IMR-90 (cell line): ENCODE results near the gene MYO7B. TPM values are rescaled to one million over a fixed set of nuclear protein-coding genes. Genes with fewer than 3 reads are reported as not detected.

Experiments
- ATAC-seq: fragments of 200-7000 bp; cut with Tn5 transposase; 2 replicates; pipeline ENCODE4 v1.9.1; 2020; ENCODE audit warnings: low read depth, mild to moderate bottlenecking, moderate library complexity
- BruUV-seq: library from RNA; stranded (reverse); fragments of 400-500 nt; replicated peaks from 2 replicates; lab custom pipeline; 2021; lab: Mats Ljungman, UMichigan
- CTCF ChIA-PET: fragments of 300-600 bp; formaldehyde crosslinking; extraction: SDS; loops from one replicate; lab custom pipeline; 2021; ENCODE audit warnings: antibody characterized with exemption; lab: Yijun Ruan, JAX
- POLR2A ChIA-PET: fragments of 300-600 bp; sonication (Branson Sonifier 250); formaldehyde crosslinking; loops from one replicate; lab custom pipeline; 2022; ENCODE audit warnings: antibody characterized with exemption; ENCODE audit not compliant: unreplicated experiment; lab: Charles Lee
- DNase-seq: peaks from one replicate; pipeline ENCODE4 v3.0.0; 2013
- H2AFZ ChIP-seq: replicated peaks from 2 replicates; pipeline ENCODE3; 2013; ENCODE audit warnings: low read length, mild to moderate bottlenecking; ENCODE audit not compliant: poor library complexity
- H2AK5ac ChIP-seq: 2 replicates; pipeline ENCODE4 v1.6.1; 2013; ENCODE audit warnings: low read depth, low read length, inconsistent platforms
- H2AK9ac ChIP-seq: replicated peaks from 2 replicates; pipeline ENCODE3; 2013; ENCODE audit warnings: mild to moderate bottlenecking, low read depth, low read length, moderate library complexity; ENCODE audit not compliant: poor library complexity
- H2BK120ac ChIP-seq: 2 replicates; pipeline ENCODE4 v1.6.1; 2013; ENCODE audit warnings: low read depth, low read length, inconsistent platforms
- H2BK15ac ChIP-seq: 3 replicates; pipeline ENCODE4 v1.6.1; 2013; ENCODE audit warnings: low read depth, low read length, inconsistent platforms
- H2BK20ac ChIP-seq: 2 replicates; pipeline ENCODE4 v1.6.1; 2013; ENCODE audit warnings: low read depth, mild to moderate bottlenecking, inconsistent platforms, low read length, moderate library complexity
- H2BK5ac ChIP-seq: 2 replicates; pipeline ENCODE4 v1.6.1; 2013; ENCODE audit warnings: mild to moderate bottlenecking, low read depth, low read length, inconsistent platforms; ENCODE audit not compliant: poor library complexity, severe bottlenecking
- H3K14ac ChIP-seq: replicated peaks from 2 replicates; pipeline ENCODE4 v1.6.1; 2013; ENCODE audit warnings: low read depth, low read length, inconsistent platforms
- H3K18ac ChIP-seq: 2 replicates; pipeline ENCODE4 v1.6.1; 2013; ENCODE audit warnings: low read depth, low read length, control low read depth
- H3K23ac ChIP-seq: 2 replicates; pipeline ENCODE4 v1.6.1; 2013; ENCODE audit warnings: low read depth, low read length, inconsistent platforms
- H3K27ac ChIP-seq: 2 replicates; pipeline ENCODE4 v1.5.1; 2013; ENCODE audit warnings: mild to moderate bottlenecking, control low read depth, low read length; ENCODE audit not compliant: insufficient read depth
- H3K27me3 ChIP-seq: 2 replicates; pipeline ENCODE4 v1.6.1; 2013; ENCODE audit warnings: low read length; ENCODE audit not compliant: control insufficient read depth, insufficient read depth
- H3K36me3 ChIP-seq: 2 replicates; pipeline ENCODE4 v1.6.1; 2013; ENCODE audit warnings: low read length, mixed read lengths; ENCODE audit not compliant: control insufficient read depth, insufficient read depth
- H3K4ac ChIP-seq: 2 replicates; pipeline ENCODE4 v1.6.1; 2013; ENCODE audit warnings: low read depth, low read length, inconsistent platforms
- H3K4me1 ChIP-seq: 2 replicates; pipeline ENCODE4 v1.6.1; 2013; ENCODE audit warnings: low read length, mixed read lengths; ENCODE audit not compliant: control insufficient read depth, insufficient read depth
- H3K4me2 ChIP-seq: 2 replicates; pipeline ENCODE4 v1.6.1; 2013; ENCODE audit warnings: low read depth, mild to moderate bottlenecking, control low read depth, low read length, moderate library complexity
- H3K4me3 ChIP-seq: 2 replicates; pipeline ENCODE4 v1.5.1; 2013; ENCODE audit warnings: low read depth, mild to moderate bottlenecking, control low read depth, low read length, moderate library complexity; ENCODE audit not compliant: insufficient read depth
- H3K56ac ChIP-seq: 2 replicates; pipeline ENCODE4 v1.6.1; 2013; ENCODE audit warnings: low read length, inconsistent platforms; ENCODE audit not compliant: insufficient read depth; ENCODE audit errors: extremely low read depth
- H3K79me1 ChIP-seq, 2 experiments: 2 replicates each; pipeline ENCODE4 v1.6.1; 2013; ENCODE audit warnings: low read length in 2 of 2, inconsistent platforms in 1 of 2, low read depth in 1 of 2
- H3K9ac ChIP-seq: 2 replicates; pipeline ENCODE4 v1.6.1; 2013; ENCODE audit warnings: low read depth, low read length, control low read depth
- H3K9me1 ChIP-seq: 2 replicates; pipeline ENCODE4 v1.6.1; 2013; ENCODE audit warnings: low read length, inconsistent platforms; ENCODE audit not compliant: insufficient read depth
- H3K9me3 ChIP-seq: 2 replicates; pipeline ENCODE4 v1.6.1; 2013; ENCODE audit warnings: low read length; ENCODE audit not compliant: control insufficient read depth, insufficient read depth
- H4K20me1 ChIP-seq: 2 replicates; pipeline ENCODE4 v1.6.1; 2013; ENCODE audit warnings: low read length, inconsistent platforms; ENCODE audit not compliant: insufficient read depth
- H4K5ac ChIP-seq: 2 replicates; pipeline ENCODE4 v1.6.1; 2013; ENCODE audit warnings: mild to moderate bottlenecking, low read depth, low read length, control low read depth
- H4K8ac ChIP-seq, 2 experiments: 2 replicates each; pipeline ENCODE4 v1.6.1; 2013; ENCODE audit warnings: low read depth in 2 of 2, low read length in 2 of 2, control low read depth in 1 of 2, inconsistent platforms in 1 of 2
- H4K91ac ChIP-seq: 2 replicates; pipeline ENCODE4 v1.6.1; 2013; ENCODE audit warnings: low read depth, low read length, inconsistent platforms; ENCODE audit not compliant: insufficient read depth
- BHLHE40 ChIP-seq: fragments of 150-350 bp; IDR thresholded peaks from 2 replicates; pipeline ENCODE4 v1.6.1; 2016; ENCODE audit warnings: mild to moderate bottlenecking, low read depth, low read length
- CEBPB ChIP-seq: IDR thresholded peaks from 2 replicates; pipeline ENCODE4 v1.6.1; 2012; ENCODE audit warnings: low read depth, low read length, improper control_type of control experiment
- CHD1 ChIP-seq: IDR thresholded peaks from 2 replicates; pipeline ENCODE4 v1.6.1; 2012; ENCODE audit warnings: low read depth, low read length, improper control_type of control experiment
- FOS ChIP-seq: fragments of 150-350 bp; IDR thresholded peaks from 2 replicates; pipeline ENCODE4 v1.6.1; 2016; ENCODE audit warnings: low read depth, low read length
- MAFK ChIP-seq: IDR thresholded peaks from 2 replicates; pipeline ENCODE4 v1.6.1; 2012; ENCODE audit warnings: low read depth, low read length, improper control_type of control experiment
- MAZ ChIP-seq: IDR thresholded peaks from 2 replicates; pipeline ENCODE4 v1.6.1; 2012; ENCODE audit warnings: low read depth, mild to moderate bottlenecking, low read length, improper control_type of control experiment, moderate library complexity, borderline replicate concordance
- MXI1 ChIP-seq: IDR thresholded peaks from 2 replicates; pipeline ENCODE4 v1.6.1; 2012; ENCODE audit warnings: low read depth, mild to moderate bottlenecking, low read length, moderate library complexity, borderline replicate concordance
- NFE2L2 ChIP-seq: fragments of 150-350 bp; IDR thresholded peaks from 2 replicates; pipeline ENCODE4 v1.6.1; 2016; ENCODE audit warnings: low read depth, mild to moderate bottlenecking, low read length
- POLR2A ChIP-seq: IDR thresholded peaks from 2 replicates; pipeline ENCODE4 v1.6.1; 2012; ENCODE audit warnings: mild to moderate bottlenecking, low read depth, low read length
- RAD21 ChIP-seq: IDR thresholded peaks from 2 replicates; pipeline ENCODE4 v1.6.1; 2012; ENCODE audit warnings: low read length, improper control_type of control experiment
- RFX5 ChIP-seq: IDR thresholded peaks from 2 replicates; pipeline ENCODE4 v1.8.0; 2012; ENCODE audit warnings: low read depth, mild to moderate bottlenecking, low read length, moderate library complexity
- SMC3 ChIP-seq: fragments of 150-350 bp; IDR thresholded peaks from 2 replicates; pipeline ENCODE4 v1.6.1; 2016; ENCODE audit warnings: low read depth, mild to moderate bottlenecking, antibody characterized with exemption, low read length, moderate library complexity
- WGBS, 2 experiments: methylation state at CpG; one replicate each; pipeline versions ENCODE4 v1.1.5 to v1.1.7; 2013; ENCODE audit warnings: missing lambda C conversion rate in 2 of 2; ENCODE audit not compliant: insufficient read length in 1 of 2; ENCODE audit errors: extremely low coverage in 2 of 2; 5-methylcytosine and 5-hydroxymethylcytosine counted together
- dilution Hi-C: fragments of 300-500 bp; cut with HindIII; formaldehyde crosslinking; loops from one replicate; pipeline ENCODE4 v1.14.3; 2018; ENCODE audit warnings: low sequenced_read_pairs; ENCODE audit not compliant: unreplicated experiment
- in situ Hi-C: fragments of 300-500 bp; cut with MboI; formaldehyde crosslinking; loops from 3 replicates; pipeline ENCODE4 v1.14.3; 2019; ENCODE audit warnings: low sequenced_read_pairs, inconsistent platforms, mixed read lengths
- intact Hi-C: fragments of 100-400 bp; cut with micrococcal nuclease; formaldehyde crosslinking; loops from 2 replicates; pipeline ENCODE4 v1.10.0; 2022
- polyA plus RNA-seq, 3 experiments: library from polyadenylated mRNA; depleted of rRNA; stranded (reverse); fragments of >200 nt; gene quantifications; 2 replicates each; pipeline ENCODE4 v1.2.3, GENCODE V29; 2012; ENCODE audit warnings: low replicate concordance in 1 of 3
- total RNA-seq: library from RNA; depleted of rRNA; stranded (reverse); fragments of >200 nt; gene quantifications from 2 replicates; pipeline ENCODE4 v1.2.3, GENCODE V29; 2012
- TF ChIP-seq, protein P1 (sequence below): conservative IDR thresholded peaks from 2 replicates; pipeline ENCODE4 v1.5.1; 2012; ENCODE audit warnings: mild to moderate bottlenecking, low read depth, low read length, improper control_type of control experiment
- TF ChIP-seq, protein P2 (sequence below): fragments of 150-350 bp; IDR thresholded peaks from 2 replicates; pipeline ENCODE4 v1.6.1; 2017; ENCODE audit warnings: mild to moderate bottlenecking, antibody characterized with exemption, low read length, low read depth
- TF ChIP-seq, protein P3 (sequence below): fragments of 150-350 bp; IDR thresholded peaks from 2 replicates; pipeline ENCODE4 v1.6.1; 2016; ENCODE audit warnings: low read depth, mild to moderate bottlenecking, low read length, moderate library complexity, borderline replicate concordance

The MYO7B gene
- total and polyA plus RNA-seq, 2 of the 4 experiments (the other 2 are of a cell fraction), result 0.18 to 0.46 TPM

DNA sequence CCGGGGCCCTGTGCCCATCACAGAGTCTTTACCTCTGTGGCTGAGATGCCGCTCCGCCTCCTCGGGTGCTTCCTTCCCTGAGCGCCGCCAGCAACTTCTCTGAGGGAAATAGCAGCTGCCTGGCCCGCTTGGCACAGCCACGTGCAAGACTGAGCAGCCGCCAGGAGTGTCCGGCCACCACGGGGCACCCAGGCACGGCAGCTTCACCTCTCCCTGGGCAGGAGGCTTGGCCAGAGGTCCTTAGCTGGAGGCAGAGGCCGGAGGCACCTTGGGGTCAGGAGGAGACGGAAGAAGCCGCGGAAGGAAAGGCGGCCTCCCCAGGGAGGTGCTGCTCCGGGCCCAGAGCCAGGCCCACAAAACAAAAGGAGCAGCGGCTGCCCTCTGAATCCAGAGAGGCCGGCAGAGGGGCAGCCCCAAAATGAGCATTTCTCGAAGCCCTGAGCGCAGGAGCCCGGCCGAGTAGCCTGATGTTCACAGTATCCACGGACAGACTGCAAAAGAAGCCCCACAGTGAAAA is 145.9 kb downstream of the MYO7B start:
- Histone ChIP-seq H3K56ac (no peak overlapping the region), H4K91ac (no peak overlapping the region), H3K4me1 (peaks cover 4% of the 10 kb centered on the region), H4K8ac (no peak overlapping the region), H4K20me1 (no peaks in the 10 kb centered on the region), H3K9me1 (peaks cover 9% of the 10 kb centered on the region; the same call in 1 of the 2 replicates), H3K4me3 (no peak overlapping the region), H3K27me3 (peaks cover 22% of the 10 kb centered on the region), H3K36me3 (no peaks in the 10 kb centered on the region), H2BK20ac (no peak overlapping the region), H2BK120ac (no peak overlapping the region), H2BK5ac (no peak overlapping the region), H2BK15ac (no peak overlapping the region), H3K14ac (no peak overlapping the region), H3K4me2 (no peak overlapping the region), H3K9ac (no peak overlapping the region), H3K27ac (no peak overlapping the region), H2AK9ac (peak overlapping the region; percentile 52), H2AFZ (peak overlapping the region; percentile 51), H3K79me1 (no peaks in the 10 kb centered on the region), H4K5ac (no peak overlapping the region), H3K9me3 (no peaks in the 10 kb centered on the region), H3K18ac (no peak overlapping the region), H3K23ac (no peak overlapping the region), H2AK5ac (no peak overlapping the region), H3K4ac (no peak overlapping the region)
- BruUV-seq, result no TSS peak
- WGBS, 2 experiments, result 39% methylated on average over 7 of the region's 25 CpGs; no CpG with 5 or more reads in 1 of the 2 experiments
- in situ Hi-C loops (no loop called here), dilution Hi-C loops (no loop called here), intact Hi-C loops (no loop called here)
- TF ChIP-seq POLR2A, result no peak
- no peak for TF ChIP-seq CHD1
- TF ChIP-seq MAFK, result no peak
- TF ChIP-seq MAZ, result no peak
- TF ChIP-seq, protein P1, sequence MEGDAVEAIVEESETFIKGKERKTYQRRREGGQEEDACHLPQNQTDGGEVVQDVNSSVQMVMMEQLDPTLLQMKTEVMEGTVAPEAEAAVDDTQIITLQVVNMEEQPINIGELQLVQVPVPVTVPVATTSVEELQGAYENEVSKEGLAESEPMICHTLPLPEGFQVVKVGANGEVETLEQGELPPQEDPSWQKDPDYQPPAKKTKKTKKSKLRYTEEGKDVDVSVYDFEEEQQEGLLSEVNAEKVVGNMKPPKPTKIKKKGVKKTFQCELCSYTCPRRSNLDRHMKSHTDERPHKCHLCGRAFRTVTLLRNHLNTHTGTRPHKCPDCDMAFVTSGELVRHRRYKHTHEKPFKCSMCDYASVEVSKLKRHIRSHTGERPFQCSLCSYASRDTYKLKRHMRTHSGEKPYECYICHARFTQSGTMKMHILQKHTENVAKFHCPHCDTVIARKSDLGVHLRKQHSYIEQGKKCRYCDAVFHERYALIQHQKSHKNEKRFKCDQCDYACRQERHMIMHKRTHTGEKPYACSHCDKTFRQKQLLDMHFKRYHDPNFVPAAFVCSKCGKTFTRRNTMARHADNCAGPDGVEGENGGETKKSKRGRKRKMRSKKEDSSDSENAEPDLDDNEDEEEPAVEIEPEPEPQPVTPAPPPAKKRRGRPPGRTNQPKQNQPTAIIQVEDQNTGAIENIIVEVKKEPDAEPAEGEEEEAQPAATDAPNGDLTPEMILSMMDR, result no peak
- TF ChIP-seq SMC3, result no peak
- no peak for TF ChIP-seq NFE2L2
- TF ChIP-seq, protein P2, sequence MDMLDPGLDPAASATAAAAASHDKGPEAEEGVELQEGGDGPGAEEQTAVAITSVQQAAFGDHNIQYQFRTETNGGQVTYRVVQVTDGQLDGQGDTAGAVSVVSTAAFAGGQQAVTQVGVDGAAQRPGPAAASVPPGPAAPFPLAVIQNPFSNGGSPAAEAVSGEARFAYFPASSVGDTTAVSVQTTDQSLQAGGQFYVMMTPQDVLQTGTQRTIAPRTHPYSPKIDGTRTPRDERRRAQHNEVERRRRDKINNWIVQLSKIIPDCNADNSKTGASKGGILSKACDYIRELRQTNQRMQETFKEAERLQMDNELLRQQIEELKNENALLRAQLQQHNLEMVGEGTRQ, result no peak
- TF ChIP-seq CEBPB, result no peak
- TF ChIP-seq BHLHE40, result no peak
- TF ChIP-seq, protein P3, sequence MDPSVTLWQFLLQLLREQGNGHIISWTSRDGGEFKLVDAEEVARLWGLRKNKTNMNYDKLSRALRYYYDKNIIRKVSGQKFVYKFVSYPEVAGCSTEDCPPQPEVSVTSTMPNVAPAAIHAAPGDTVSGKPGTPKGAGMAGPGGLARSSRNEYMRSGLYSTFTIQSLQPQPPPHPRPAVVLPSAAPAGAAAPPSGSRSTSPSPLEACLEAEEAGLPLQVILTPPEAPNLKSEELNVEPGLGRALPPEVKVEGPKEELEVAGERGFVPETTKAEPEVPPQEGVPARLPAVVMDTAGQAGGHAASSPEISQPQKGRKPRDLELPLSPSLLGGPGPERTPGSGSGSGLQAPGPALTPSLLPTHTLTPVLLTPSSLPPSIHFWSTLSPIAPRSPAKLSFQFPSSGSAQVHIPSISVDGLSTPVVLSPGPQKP, result no peak
- TF ChIP-seq FOS, result no peak
- no peak for TF ChIP-seq RAD21
- no peak for TF ChIP-seq RFX5
- no peak for TF ChIP-seq MXI1
- DNase-seq, result no peak
- CTCF ChIA-PET, result no interaction called here
- POLR2A ChIA-PET, result no interaction called here
- ATAC-seq, result no peak
